ELF-1 (cell line): ENCODE measurements around the gene OR4A5.
"Not testable (repeated sequence)": the region's sequence is repeated elsewhere in the genome, so short reads cannot be mapped to it uniquely, and the experiment has no call there.

Experiments
- DNase-seq: peaks from one replicate; pipeline ENCODE4 v3.0.0-alpha.2; 2016; ENCODE audit warnings: low read depth, low spot score

Gene OR4A5, protein sequence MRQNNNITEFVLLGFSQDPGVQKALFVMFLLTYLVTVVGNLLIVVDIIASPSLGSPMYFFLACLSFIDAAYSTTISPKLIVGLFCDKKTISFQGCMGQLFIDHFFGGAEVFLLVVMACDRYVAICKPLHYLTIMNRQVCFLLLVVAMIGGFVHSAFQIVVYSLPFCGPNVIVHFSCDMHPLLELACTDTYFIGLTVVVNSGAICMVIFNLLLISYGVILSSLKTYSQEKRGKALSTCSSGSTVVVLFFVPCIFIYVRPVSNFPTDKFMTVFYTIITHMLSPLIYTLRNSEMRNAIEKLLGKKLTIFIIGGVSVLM

DNA sequence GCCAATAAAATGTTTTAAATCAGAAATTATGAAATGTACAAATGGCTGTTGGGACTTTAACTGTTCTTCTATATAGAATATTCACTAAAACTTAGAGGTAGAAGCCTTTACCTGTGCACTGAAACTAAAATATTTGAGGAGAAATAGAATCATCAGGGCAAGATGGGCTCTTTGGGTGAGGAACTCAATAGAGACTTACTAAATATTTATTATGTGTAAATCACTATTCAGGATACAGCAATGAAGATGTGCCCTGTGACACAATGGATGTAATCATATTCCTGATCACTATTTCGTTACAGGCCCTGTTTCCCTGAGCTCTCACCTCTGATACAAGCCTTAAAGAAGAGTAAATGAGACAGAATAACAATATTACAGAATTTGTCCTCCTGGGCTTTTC lies at the start of gene OR4A5:
Gene OR4A5 (plus strand): TSS at position 301 of the 400 bp plus-strand sequence. CDS start 53 bp downstream, at position 354.
- DNase-seq = not testable (repeated sequence)

DNA sequence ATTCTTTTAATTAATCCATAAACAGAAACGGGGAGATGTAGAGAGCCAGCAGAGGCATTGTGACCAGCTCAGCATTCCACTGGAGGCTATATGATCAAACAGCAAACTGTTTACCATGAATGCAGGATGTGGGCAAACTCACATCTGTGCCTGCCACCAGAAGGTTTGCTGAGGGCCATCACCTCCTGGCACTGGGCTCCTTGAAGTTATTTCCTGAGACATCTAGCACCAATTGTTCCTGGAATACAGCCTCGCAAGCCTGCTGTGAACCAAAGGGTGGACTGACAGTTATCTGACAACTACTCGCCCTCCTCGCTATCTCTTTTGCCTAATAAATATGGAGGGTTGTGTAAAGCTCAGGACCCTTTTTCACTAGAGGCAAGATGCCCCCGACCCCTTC lies 13.5 kb downstream of the OR4A5 start:
- DNase-seq = not testable (repeated sequence)
